D721Med (cell line): Measurements from ENCODE around the gene MDFIC.

Experiments
- DNase-seq: peaks from one replicate; pipeline ENCODE4 v3.0.0; 2011; ENCODE audit warnings: low spot score; ENCODE audit not compliant: insufficient read length
- FAIRE-seq: peaks from 2 replicates; lab custom pipeline; 2011; peaks lifted over from hg19 to GRCh38; lab: Jason Lieb, UNC
- TF ChIP-seq, protein P1 (sequence below): IDR thresholded peaks from 2 replicates; pipeline ENCODE4 v1.5.1; 2012; ENCODE audit warnings: mild to moderate bottlenecking, control low read depth; ENCODE audit not compliant: insufficient read depth; ENCODE audit errors: missing control alignments

MDFIC gene

DNA sequence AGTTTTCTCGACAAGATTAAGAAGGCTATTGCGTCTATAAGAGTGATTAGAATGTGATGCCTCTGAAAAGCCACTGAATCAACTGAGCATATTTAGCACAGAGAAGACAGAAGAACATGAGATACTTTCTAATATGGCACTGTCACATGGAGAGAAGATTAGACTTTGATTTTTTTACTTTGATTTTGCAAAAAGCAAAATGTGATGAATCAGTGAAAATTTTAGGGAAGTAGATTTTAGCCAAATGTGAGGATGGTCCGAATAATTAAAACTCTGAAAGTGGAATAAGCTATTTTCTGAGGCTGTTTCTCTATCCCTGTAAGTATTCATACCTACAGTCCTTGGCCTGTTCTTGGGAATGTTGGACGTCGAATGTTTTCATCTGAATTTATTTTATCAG, 11.8 kb downstream of the MDFIC start:
- no peak for DNase-seq
- TF ChIP-seq, protein P1, sequence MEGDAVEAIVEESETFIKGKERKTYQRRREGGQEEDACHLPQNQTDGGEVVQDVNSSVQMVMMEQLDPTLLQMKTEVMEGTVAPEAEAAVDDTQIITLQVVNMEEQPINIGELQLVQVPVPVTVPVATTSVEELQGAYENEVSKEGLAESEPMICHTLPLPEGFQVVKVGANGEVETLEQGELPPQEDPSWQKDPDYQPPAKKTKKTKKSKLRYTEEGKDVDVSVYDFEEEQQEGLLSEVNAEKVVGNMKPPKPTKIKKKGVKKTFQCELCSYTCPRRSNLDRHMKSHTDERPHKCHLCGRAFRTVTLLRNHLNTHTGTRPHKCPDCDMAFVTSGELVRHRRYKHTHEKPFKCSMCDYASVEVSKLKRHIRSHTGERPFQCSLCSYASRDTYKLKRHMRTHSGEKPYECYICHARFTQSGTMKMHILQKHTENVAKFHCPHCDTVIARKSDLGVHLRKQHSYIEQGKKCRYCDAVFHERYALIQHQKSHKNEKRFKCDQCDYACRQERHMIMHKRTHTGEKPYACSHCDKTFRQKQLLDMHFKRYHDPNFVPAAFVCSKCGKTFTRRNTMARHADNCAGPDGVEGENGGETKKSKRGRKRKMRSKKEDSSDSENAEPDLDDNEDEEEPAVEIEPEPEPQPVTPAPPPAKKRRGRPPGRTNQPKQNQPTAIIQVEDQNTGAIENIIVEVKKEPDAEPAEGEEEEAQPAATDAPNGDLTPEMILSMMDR = no peak
- no peak for FAIRE-seq

DNA sequence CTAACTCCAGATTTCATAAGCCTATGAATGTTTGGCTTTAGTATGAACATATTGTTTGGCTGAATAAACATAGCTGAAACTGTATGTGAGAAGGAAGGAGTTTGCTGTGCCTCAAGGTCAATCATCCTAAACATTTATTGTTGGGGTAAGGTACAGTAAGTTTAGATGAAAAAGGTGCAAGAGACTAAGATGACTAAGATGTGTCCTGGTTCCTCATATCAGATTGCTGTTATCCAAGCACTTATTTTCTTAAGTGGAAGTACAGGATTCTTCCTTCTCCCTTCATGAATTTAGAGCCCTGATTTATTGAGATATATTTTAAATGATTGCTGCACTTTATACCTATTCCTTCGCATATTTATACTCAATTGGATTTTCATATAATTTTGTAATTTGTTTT, 12.2 kb downstream of the MDFIC start:
- DNase-seq = no peak
- no peak for FAIRE-seq
- TF ChIP-seq, protein P1 = no peak

DNA sequence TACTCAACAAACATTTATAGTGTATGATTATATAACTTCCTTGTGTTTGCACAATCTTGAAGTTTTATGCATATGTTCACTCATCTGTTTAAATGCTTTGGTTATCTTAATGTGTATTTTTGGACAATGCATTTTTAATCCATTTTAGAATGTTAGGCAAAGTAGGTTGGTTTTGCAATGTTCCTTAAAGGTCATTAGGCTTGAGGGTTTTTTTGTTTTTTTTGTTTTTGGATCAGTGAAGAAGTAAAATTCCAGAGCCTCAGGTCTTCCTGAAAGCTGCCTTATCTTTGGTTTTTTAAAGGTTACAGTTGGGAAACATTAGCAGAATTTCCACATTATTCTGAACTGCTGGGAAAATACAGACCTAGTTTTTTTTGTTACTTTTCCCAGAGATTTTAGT, 12.8 kb downstream of the MDFIC start:
- TF ChIP-seq, protein P1 = no peak
- DNase-seq (no peak), FAIRE-seq (no peak)

DNA sequence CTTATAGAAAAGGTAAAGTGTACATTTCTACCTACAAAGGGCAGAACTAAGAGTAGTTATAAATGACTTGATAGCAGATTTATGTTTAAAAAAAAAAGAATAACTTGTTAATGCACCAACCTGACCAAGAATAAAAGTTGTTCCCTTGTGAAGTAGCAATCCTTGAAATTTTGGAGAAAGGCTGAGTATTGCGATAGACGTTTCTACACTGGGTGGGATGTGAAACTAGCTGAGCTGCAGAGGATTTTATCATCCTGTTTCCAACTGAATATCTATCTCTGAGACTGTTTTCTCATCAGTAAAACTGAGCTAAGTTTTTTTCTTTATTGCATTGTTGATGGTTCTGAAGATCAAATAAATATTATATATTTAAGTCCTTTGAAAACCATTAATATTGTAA, 14.6 kb downstream of the MDFIC start:
- FAIRE-seq (no peak), DNase-seq (no peak)
- TF ChIP-seq, protein P1 = no peak

DNA sequence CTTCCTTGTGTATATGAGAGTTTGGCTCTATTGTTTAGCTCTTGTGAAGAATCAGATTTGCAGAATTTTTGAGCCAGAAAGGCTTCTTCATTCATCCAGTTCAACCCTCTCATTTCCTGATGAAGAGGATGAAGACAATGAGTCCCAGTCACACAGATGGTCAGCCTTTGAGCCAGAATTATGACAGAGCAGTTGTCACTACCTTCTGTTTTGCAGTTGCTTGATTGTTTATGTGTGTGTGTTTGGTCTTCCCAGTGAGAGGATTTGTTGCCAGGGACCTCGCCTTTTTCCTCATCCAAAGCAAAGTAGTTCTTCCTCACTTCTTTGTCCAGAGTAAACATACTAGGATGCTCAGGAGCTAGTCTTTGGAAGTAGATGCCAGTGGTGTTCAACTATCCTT, 15.6 kb downstream of the MDFIC start:
- TF ChIP-seq, protein P1 = no peak
- DNase-seq = no peak
- FAIRE-seq = no peak

DNA sequence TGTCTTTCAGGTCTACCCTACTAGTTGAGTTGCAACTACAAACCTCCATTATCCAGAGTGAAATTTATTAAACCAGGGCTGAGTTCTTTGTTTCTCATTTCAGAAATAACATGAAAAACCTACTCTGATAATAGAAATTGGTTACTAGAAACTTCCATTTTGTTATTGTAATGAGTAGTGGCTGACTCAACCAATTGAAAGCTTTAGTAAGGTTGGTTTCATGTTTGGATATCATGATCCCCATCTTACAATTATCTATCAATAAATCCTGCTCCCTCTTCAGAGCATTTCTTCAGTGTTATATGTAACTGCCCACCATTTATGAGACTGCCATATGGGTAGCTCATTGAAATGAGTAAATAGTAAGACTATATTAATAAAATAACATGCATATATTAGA, 16.9 kb downstream of the MDFIC start:
- DNase-seq (no peak), FAIRE-seq (no peak)
- TF ChIP-seq, protein P1 = no peak

DNA sequence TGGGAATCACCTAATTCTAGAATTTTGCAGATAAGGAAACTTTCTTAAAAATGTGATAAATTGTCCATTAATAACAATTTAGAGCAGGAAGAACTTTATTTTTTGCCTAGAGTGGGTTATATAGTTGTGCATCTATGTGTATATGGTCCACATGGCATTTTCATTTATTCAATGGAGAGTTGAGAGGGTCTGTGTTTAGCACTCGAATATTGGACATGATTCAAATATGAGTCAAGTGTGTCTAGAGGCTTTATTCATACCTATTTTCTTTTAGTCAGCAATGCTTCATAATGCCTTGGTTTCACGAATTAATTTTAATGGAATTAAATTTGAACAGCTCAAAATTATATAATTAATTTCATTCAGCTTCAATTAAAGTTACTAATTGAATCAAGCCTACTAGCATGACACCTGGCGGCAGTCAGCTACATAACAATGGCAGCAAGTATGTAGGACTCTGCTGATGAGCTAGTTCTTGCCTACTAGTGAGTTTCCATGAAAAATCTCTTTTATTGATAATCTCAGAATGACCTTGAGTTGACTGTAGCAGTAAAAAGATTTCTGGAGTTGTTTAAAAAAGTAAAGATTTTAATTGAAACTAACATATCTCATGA, 17.7 kb downstream of the MDFIC start:
- no peak for DNase-seq
- FAIRE-seq = no peak
- TF ChIP-seq, protein P1 = no peak
